T-helper 2 cell (primary cell): ENCODE measurements around the gene CLHC1.
A peak's percentile ranks its signal among the peaks of the same experiment; 100 is the strongest.

ENCODE experiments used
- DNase-seq, 5 experiments: peaks; one replicate each; pipeline versions ENCODE4 v3.0.0 to v3.0.0-alpha.2; 2012 to 2022

The CLHC1 gene

DNA sequence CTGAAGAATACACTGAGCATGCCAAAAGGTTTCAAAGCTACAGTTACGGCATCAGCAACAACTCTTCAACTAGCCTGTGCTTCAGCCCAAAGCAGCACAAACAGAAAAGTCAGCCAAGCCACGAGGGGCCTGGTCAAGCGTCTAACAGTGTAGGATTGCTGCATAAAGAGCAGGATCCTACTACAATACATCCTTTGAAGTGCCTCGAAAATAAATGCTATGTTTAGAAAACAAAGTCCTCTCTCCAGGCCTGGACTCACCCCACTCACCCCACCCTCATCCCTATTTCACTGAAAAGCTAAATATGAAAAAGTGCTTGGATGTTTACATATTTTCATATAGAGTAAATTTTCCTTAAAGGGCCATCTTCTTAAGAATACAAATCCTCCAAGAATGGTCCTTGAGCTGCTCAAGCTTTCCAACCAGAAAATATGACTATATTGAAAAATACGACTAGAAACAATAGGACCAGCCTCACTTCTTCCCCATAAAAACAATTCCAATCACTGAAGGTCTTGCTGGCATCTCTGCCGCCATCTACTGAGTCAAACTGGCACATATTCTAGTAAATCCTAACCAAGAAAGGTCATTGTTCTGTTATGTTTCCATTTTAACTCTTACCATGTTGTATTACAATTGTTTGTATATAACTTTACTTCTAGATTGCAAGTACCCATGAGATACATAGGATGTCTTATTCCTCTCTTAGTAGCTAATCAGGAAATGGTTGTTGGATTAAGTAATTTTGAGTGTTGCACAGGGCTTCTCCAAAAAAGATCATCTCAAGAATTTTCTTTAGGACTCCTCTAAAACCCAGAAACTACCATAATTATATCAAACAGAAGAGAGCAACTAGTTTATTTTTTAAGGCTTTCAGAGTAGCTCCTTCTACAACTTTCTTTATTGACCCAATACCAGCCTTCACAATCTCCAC is 63.6 kb downstream of the CLHC1 start:
- DNase-seq: peak in 2 of 5 experiments; percentile 9 to 56

DNA sequence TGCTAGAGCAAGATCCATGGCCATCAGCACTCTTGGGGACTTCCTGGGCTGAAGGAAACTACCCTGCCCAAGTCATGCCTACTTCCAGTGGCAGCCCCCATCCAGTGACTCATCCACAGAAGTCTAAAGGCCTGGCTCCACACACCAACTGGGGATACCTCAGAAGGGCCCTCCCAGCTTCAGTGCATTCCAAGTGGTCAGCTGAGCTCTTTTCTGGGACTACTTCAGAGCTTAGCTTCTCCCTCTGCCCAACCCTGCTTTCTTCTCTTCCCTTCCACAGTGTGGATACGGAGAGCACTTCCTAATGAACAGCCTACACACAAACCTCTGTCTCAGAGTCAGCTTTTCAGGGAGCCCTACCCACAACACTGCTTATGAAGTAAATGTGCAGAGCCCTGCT is 66.5 kb downstream of the CLHC1 start:
- DNase-seq: no peak

DNA sequence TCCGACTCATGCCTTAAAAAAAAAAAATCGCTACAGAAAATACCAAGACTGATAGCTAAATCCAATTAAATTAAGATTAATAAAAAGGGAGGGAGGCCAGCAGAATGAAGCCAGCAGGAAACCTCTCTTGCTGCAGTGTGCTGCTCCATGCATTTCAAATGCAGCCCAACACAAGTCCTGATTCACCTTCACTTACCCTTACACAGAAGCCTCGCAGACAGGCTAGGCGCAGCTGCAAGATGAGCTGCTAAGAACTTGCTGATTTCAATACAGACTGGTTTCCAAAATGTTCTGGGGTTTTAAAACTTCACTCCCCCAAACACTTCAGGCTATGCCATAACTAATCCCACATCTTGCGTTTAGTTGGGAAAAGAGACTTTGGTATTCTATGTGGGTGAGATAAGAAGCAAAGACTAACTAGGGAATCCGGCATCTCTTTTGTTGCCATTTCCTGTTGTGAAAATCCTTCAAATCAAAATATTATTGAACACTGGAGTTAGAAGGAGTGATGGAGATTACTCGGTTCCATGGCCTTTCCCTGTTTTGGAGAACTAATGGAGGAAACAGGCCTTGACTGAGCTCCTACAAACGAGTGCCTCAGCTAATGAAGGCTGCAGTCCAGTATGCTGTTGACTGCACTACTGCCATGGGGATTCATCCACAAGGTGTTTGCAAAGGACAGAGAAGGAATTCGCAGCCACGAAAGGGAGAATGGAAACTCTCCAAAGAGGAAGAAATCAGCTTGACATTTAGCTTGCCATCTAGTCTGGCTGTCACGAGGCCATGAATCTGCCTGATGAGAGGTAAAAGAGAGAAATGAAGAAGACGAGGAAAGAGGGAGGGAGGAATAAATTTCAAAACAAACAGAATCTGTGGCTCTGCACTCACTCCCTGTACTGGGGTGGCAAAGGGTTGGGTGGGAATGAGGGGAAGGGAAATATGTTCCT is 67.3 kb downstream of the CLHC1 start:
- DNase-seq: no peak

DNA sequence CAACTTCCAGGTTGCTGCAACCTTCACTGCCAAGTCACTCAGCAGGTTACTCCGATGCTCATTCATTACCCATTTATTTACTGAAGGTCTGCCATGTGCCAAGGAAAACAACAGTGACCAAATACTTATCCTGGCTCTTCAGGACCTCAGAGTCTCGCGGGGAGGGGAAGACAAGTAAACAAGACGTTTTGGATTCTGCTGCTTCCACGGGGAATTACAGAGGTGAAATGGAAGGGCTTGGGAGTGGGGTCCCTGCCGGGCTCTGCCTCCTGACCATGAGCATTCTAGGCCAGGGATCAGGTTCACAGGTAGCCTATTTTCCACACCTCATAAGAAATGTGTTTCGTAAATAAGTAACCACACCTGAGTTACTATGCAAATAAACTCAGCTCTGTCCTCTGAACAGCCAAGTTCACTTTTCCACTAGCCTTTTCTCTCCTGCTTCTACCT is 68.1 kb downstream of the CLHC1 start:
- DNase-seq: no peak

DNA sequence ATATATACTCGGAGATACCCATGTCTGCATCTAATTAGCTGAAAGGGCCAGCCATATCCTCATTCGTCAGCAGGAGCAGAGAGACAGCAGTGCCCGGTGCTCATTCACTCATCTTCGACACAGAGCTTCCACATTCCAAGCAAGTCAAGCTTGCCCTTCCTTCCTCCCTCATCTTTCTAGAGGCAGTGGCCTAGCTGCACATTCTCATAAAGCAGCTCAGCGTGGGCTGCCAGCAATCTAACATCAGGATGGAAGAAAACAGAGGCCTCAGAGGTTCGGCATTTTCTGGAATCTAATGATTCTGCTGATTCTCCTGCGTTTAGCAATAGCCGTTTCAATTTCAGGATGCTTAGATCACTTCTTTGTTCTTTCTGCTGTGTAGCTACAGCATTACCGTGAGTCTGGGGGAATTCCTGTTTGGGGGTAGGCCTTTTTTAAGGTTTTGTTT is 68.8 kb downstream of the CLHC1 start:
- DNase-seq: no peak

DNA sequence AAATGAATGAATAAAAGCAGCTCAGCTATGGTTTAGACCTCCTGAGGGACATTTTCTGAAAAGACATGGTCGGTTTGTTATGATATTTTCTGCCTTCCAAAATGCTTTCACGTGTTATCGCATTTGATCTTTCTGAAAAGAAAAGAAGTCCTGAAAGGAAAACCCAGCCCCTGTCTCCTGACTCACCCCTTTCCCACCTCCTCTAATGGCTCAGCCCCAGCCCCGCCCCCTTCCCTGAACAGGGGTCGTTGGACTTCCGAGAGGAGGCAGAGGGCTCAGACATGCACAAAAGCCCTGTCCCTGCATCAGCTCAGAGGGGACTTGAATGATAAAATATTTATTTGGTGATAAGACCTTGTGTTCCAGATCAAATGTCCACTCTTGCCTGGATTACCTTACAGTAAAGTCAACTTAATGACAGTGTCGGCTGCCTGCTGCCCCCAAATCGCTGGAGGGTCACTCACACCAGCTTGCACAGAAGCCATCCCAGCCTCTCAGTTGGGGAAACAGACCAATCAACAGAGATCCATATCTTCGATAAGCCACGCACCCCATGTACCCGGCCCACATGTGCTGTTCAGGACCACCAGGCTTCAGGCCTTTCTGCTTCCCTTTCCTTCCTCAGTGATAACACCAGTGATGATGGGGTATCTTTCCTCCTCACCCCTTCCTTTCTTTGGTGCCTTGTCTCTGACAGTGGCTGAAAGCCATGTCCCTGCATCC is 69.6 kb downstream of the CLHC1 start:
- DNase-seq: no peak

DNA sequence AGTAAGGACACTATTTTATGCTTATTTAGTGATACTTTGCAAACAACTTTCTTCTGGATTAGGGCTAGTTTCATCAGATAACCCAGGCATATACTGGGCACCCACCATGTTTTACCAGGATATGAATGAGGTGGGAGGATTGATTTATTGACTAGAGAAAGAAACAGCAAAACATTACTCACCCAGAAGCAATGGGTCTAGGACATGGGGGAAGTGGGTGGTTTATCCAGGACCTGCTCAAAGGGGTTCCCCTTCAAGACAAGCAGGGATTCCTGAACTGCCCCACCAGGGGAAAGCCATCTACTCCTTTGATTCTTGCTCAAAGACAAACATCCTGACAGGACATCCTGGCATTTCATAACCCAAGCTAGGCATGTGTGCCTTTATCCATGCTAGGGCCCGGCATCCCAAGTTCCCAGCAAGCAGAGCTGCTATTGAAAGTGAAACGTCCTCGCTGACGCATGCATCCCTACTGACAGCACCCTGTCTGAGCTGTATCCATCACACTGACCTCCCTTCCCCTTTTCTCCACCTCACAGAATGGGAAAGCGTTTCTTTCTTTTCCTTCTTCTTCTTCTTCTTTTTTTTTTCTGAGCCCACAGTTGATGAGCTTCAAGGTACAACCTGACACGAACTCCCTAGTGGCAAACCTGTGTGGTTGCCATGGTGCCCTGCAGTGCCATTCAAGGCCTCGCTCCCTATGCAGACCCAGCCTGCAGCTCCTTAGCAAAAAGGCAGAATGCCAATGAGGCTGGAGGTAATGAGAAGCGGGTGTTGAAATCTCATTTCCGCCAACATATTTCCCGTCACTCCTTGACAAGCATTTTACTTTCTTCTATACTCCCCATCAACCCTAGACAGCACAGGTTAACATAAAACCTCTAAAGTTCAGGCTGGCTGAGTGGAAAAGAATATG is 70.5 kb downstream of the CLHC1 start:
- no peak for DNase-seq

DNA sequence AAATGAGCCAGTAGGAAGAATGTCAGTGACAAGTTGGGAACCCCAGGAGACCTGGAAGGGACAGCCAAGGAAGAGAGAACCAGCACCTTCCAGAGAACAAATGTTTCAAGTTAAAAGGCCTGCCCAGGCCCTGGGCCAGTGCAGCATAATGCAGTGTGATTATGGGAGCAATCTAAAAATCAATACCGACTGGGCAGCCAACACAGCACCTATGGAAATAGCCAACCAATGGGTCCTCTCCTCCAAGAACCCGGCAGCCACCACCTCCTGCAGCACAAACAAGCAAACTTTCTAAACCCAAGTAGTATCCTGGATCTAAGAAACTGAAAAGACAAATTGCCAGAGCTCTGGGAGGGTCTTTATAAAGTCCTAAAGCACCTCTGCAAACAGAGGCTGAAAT is 71.7 kb downstream of the CLHC1 start:
- DNase-seq: no peak

DNA sequence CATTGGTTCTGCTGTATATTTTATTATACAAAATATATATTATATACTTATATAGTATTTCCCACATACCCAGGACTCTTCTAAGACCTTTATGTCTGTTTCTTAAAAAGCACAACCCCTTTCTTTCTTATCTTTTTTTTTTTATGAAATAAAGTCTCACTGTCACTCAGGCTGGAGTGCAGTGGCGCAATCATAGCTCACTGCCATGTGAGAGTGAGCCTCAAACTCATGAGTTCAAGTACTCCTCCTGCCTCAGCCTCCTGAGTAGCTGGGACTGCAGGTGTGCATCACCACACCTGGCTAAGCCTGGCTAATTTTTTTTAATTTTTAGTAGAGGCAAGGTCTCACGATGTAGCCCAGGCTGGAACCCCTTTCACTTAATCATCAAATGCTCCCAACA is 72.3 kb downstream of the CLHC1 start:
- DNase-seq: no peak

DNA sequence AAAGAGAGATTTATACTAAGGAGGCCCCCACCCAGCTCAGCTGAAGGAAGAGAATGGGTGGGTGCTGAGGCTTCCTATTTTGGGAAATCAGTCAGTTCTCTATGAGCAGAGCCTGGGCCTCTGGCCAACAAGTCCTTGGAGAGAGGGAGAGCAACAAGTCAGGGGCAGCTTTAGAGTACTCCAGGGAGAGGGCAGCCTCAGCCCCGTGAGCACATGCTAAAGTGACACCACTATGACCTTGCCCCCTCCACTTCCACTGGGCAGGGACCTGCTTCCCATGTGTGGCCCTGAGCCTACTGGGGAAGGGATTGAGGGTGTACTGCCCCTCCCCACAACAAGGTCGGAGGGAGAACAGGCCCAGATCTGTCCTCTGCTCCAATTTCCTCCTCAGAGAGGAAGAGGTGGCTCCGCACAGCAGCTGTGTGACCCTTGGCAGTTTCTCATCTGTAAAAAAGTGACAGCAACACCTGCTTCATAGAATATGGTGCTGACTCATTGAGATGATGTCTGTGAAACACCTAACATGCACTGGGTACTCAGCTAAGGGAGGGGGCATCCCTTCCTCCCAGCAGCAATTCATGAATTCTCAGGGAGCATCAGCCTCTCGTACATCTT is 72.9 kb downstream of the CLHC1 start:
- no peak for DNase-seq

DNA sequence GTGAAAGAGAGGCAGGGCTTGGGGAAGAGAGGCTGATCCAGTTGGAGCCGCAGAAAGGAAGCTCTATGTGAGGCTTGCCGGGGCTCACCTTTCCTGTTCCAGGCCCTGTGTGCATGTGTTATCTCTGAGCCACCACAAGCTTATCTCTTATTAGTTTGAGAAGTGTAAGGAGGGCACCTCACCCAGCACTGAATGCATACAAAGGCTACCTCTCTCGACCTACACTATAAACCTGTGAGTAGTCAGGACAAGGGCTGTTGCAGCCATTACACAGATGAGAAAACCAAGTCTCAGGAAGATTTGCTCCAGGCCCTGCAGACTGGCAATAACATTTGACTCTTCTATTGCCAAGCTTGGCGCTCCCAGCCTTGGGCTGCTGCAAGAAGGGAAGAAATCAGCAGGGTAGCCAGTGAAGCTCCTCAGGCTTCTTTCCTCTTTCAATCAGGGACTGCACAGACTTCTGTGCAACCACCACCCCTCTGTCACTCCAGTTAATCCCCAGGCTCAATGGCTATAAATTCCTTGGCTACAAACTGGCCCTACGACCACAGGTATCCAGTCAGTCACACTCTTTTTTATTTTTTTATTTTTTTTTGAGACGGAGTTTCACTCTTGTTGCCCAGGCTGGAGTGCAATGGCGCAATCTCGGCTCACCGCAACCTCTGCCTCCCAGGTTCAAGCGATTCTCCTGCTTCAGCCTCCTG is 73.8 kb downstream of the CLHC1 start:
- DNase-seq: no peak

DNA sequence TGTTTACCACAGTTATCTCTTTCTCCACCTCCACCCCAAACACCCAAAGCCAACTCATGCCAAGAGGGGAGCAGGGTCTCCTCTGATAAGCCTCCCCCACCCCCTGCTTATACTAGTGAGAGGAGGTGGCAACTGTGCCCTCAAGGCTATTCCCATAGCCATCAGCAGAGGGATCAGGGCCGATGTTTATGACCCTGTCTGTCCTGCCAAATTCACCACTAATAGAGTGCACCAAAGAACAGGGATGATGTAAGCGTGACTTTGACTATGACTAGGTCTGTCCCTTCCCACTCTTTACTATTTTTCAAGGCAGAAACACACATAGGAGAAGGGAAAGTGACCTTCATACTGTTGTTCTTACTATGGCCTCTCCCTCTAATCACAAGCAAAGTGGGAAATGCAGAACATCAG is 74.6 kb downstream of the CLHC1 start:
- no peak for DNase-seq

DNA sequence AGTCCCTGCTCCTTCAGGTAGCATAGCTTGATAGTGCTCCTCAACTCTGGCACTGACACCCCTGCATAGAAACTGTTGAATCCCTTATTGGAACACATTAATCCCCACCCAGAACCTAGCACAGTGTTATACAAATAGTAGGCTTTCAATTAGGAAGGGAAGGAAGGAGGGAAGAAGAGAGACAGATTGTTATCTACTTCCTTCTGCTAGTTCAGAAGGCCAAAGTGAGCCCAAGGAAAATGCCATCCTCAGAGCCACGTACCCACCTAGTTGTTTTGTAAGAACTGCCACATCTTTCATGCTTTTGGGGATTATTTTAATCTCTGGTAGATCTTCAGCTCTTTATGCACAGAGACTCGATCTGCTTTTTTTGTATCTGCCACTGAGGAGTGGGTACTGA is 75.1 kb downstream of the CLHC1 start:
- DNase-seq: no peak

DNA sequence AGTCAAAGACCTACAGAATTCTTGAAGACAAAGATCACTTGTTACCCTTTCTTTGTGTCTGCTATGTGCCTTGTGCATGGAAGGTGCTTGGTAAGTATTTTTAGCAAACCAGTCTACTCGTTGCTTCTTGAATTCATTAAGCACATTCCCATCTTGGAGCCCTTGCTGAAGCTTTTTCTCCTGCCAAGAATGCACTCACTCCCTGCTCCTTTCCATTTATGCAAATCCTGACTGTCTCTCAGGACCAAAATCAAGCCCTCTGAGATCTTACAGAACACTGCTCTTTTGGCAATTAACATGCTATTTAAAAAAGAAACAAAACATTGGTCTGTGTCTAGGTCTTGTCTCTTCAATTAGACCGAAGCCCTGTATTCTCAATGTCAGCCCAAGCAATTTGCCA is 75.8 kb downstream of the CLHC1 start:
- DNase-seq: no peak

DNA sequence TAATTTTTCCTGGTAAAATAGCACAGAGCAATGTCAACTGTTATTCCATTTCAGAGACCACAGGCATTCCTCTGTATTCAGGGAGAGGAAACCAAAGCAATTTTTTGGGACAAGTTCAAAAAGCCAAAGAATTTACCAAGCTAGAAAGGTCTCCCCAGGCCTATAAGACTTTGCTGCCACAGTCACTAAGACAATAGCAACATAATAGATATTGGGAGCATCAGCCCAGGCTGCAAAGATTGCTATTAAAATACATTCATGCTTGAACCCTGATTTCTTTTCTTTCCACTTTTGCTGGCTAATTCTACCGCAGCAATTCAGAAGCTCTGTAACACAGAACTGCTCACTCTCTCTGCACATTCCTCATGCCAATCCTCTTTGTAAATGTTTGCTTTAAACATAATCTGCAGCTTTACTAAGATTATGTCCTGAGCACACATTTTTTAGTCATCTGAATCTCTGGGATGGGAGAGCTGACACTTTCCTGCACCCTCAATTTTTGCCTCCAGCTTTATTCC is 76.3 kb downstream of the CLHC1 start:
- no peak for DNase-seq

DNA sequence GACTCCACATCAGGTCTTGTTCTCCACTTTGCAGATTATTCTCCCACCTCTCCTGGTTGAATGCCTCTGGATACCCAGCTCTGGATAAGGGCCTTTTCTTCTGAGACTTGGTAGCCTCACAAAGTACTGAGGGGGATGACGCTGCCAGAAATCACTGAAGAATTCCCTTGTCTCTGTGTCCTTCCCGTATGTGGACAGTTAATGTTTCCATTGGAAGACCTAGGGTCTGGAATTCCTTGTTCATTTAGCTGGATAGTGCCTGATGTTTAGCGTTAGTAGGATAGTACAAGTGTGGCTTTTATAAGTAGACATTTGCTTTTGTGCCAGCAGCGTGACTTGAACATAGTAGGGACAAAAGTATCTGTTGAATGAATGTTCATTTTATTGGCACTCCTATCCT is 76.9 kb downstream of the CLHC1 start:
- DNase-seq: no peak

DNA sequence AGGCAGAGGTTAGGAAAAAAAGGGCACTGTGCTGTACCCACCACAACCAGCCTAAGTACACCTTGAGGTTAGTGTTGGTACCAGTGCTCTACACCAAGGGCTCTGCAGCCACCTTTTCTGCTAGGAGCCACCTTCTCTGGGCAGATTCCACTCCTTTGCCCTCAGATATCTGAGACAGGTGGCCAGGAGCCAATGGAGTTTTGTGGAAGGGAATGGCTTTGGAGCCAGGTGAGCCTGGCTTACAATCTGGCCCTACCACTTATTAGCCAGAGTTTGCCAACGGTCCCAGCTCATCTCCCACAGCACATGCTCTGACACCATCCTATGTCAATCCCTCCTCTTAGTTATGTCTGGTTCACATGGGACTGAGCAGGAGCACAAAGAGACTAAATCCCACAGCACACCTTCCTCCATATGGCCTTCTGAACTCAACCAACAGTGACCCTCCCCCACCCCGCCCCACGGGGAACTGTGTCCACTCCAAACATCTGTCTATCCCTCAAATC is 77.5 kb downstream of the CLHC1 start:
- DNase-seq: no peak

DNA sequence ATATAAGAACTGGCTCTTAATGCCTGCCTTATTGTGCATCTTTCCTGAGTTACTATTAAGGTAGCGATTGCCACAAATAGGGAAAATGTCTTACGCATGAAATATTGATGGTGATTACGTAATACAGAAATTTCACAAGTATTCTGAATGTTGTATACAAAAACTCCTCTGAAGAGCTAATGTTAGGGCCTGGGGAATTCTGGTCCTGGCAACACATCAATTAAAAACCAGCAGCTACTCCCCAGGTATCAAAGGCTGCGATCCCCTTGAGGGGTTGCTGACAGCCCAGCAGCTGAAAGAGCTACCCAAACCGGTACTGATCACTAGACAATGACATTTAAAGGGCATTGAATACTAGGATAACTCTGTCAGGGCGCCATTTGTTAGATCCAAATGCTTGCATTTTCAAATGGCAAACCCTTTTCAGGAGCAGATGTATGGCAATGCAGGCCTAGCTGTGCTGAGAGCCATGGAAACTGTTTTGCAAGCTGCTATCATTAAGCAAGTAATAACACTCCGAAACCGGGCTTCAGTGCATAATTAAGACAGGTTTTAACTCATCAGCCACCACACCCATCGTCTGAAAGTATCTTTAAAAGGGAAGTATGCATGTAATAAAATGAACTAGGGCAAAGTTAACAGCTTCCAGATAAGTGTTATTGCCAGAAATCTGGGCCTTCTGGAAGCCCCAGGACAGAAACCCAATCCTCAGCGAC is 78.4 kb downstream of the CLHC1 start:
- DNase-seq: no peak
